DMS53 treated with DMSO at 0.1 percent for 48 hours (cell line): ENCODE measurements around the gene DPM1.

Experiments used
- DNase-seq: peaks from one replicate; lab custom pipeline; 2025; ENCODE audit not compliant: unreplicated experiment; lab: John Stamatoyannopoulos, UW

DPM1 gene

DNA sequence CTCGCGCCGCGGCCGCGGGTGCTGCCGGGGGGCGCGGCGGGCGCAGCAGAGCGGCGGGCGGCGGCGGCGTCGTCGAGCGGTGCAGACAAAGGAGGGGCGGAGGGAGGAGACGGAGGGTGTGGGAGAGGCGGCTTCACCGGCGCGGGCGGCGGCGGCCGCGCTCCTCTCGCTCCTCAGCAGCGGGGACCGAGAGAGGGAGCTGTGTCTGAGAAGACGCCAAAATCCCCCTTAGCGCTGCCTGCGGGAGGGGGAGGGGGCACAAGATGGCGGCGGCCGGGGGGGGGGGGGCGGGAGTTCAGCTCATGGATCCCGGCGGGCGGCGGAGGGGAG lies 27.4 kb downstream of the DPM1 start:
- DNase-seq, result no peak

DNA sequence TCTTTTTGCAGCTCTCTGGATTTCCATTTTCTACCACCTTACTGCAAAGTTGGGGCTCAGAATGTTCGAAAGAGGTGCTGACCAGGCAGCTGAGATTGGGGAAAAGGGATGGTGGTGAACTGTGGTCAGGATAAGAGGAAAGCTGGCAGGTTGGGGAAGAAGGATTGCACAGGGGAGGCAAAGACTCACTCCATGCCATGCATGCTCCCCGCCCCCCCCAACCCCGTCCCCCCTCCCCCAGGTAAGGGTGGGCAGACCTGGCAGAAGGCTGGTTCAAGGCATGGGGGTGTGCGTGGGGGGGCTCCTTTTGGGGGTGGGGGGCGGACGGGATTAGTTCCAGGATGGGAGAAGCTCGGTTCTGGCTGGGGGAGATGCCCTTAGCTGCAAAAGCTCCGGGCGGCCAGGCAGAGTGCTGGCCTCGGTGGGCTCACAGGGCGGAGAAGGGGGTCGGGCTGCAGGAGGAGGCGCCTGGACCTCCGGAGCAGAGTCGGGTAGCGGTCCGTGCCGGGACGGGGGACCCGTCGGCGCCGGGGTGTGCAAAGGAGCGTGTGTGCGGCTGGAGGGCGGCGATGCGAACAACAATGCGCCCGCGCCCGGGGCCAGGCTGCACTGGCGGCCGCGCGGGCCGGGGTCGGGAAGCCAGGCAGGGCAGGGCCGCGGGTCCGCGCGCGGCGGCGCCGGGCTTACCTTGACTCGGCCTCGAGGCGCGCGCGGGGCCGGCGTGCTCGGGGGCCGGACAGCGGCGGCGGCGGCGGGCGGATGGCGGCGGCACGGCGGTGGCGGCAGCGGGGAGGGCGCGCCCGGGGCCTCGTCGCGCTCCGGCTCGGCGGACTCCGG lies 28.0 kb downstream of the DPM1 start:
- DNase-seq, result no peak

DNA sequence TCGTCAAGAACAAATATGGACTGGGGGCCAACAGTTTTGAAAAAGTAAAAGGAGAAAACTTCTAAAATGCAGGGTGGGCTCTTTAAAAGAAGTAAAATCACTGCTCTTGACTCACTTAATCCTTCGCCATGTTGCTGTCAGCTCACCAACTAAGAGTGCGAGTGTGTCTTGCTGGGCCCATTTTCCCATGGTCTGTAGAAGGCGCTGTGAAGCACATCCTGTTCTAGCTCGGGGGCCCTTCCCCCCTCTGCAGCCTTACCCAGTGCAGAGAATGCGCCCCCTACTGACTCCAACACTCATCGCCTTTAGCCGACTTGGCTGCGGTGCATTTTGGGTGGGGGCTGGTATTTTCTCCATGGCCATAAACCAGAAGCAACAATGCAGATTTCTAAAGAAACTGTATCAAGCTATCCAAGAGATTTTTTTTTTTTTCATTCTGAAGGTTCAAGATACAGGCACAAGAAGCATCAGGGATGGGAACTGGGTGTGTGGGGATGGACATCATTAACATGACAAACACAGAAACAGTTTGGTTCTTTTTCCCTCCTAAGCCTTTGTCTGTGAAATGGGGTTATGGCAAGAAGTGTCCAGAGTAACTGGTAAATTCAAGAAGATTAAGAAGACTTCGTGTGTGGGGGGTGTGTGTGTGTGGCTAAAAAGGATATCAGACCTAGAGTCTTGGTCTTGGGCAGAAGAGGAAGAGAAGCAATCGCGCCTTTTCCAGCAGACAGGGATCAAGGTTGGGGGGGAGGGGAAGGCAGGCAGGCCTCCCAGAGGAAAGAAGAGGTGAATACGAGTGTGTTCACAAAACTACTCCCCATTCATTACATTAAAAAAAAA lies 28.8 kb downstream of the DPM1 start:
- DNase-seq, result peak; percentile 79

DNA sequence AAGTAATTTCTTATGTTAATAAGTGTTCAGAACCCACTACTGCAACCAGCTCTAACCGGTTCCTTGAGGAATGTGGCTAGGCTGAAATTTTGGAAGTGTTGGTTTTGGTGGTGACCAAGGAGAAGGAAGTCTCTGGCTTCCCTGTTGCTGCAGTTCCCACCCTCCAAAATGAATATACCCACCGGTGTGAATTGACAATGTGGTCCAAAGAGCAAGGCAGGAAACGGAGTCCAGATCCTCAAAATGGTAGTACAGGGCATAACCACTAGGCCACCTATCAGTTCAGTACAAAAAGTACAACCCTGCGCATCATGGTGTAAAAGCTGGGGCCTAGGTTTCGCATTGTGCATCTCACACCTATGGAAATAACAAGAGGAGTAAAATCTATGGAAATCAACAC lies 29.9 kb downstream of the DPM1 start:
- no peak for DNase-seq

DNA sequence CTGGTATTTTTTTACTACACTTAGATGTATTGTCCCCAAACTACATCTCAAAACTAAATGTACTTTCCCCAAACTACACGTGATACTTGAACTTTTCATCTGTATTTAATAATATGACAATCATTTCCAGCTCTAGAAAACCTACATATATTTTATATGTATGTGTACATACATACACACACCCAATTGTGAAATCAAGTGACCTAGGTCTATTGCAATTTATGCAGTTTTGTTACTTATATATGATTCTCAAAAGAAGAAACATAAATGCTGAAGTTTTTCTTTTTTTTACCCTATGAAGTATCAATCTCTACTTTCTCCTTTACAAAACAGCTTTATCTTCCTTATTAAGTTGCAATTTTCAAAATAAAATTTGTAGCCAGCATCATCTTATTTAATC lies 31.8 kb downstream of the DPM1 start:
- no peak for DNase-seq

DNA sequence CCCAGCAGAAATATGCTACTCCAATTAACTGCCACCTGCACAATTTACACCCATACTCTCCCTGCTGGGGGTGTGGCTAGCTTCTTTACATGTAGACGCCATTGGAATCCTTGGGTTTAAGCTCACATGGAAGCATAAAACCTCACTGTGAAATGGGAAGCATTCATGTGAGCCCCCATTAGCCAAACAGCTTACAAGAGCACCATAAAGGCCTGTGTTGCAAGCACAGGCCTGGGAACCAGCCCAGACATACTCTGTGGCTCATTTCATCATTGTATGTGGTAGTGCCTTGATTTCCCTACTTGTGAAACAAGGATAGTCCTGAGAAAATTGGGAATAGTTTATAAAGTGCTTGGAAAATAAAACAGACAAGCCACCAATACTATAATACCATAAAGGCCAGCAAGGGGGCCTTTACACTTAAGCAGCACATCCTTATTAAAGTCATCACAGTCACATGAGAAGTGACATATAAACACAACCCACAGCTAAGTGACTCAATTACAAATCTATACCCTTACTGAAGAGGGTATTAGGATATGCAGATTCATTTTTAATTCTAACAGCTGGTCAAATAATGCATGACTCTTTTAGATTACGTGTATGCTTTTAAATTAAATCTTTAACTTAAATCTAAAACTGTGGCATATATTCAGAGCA lies 33.9 kb downstream of the DPM1 start:
- no peak for DNase-seq

DNA sequence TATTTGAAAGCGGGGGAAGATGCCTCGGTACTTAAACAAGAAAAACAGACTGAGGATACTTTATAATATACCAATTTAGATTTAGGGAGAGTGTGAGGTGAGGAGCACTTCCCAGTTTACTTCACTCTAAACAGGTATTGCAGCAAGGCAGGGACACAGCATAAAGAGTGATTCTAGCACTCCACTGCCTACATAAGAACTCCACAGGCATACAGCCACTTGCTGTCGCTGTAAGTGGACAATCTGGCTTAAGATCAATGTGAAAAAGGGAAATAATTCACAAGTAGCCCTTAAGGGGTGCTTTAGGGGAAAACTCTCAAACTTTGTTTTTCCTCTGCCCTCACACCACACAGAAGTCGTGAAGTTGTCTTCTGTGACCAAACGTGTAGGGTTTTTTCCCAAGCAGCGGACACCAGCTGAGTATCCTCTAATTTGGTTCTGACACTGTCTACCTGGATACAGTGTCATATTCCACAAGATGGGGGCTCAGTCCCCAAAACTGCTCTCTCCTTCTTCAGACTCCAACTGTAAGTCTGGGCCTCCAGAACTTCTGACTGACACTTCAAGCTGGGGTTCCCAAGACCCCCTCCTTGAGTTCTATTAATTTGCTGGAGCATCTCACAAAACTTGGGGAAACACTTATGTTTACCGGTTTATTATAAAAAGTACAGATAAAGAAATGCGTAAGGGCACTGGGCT lies 36.4 kb downstream of the DPM1 start:
- no peak for DNase-seq

DNA sequence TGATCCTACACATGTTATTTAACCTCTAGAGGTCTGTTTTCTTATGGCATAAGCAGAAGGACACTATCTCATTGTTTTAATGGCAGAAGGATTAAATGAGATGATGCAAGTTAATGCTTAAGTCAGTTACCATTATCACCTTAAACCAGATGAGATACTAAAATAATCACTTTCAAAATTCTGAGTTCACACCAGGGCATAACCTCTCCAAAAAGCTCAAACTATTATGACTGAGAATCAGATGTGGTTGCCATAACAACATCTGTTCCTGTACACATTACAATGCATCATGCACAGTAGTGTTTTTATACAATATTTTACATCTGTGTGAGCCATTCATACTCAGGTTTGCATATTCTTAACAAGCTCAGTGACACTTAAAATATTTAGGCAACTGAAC lies 37.3 kb downstream of the DPM1 start:
- no peak for DNase-seq

DNA sequence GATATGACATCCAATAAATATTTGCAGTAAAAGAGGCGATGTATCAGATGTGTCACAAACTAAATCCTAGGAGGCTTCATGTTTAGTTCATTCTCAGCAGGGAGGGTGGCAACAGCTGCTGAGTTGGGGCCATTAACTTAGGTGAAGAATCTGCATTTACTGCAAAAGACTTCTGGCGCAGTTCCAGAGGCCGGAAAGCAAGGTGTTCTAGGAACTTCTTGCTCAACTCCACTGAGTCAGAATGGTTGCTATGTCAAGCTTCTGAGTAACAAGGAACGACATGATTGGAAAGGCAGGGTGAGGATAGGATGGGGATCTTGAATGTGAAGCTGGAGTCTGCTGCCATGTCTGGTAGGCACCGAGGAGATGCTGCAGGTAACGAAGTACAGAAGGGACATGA lies 38.8 kb downstream of the DPM1 start:
- no peak for DNase-seq

DNA sequence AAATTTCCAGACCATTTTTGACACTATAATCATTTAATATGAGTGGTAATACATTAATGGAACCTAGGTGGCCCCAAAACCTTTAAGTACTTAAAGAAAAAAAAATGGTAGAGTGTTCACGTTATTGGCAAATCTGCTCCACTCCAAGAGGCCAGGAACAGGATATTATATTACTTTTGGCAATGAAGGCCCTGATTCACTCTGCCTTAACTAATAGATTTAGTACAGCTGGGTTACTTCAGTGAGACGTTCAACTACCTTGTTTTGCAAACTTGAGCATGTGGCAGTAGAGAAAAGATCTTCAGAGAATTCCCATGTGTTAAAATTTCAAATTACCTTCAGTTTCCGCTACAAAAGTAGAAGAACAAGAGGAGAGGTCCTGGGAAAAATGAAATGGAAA lies 39.9 kb downstream of the DPM1 start:
- no peak for DNase-seq

DNA sequence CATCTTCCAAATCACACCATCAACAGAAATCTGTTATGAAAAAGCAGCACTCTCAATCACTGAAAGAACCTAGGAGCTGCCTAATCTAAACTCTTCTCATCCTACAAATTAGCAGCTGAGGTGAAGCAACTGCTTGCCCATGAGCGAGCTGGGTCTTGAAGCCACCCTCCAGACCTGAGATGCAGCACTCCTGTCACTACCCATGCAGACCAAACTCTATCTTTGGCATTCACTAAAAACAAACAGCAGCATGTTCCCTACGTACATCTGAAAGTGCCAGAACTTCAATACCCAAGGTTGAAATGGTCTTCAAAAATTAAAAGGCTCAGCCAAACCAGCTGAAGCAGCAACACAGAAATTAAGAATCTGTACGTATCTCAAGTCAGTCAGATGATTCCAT lies 41.4 kb downstream of the DPM1 start:
- DNase-seq, result no peak

DNA sequence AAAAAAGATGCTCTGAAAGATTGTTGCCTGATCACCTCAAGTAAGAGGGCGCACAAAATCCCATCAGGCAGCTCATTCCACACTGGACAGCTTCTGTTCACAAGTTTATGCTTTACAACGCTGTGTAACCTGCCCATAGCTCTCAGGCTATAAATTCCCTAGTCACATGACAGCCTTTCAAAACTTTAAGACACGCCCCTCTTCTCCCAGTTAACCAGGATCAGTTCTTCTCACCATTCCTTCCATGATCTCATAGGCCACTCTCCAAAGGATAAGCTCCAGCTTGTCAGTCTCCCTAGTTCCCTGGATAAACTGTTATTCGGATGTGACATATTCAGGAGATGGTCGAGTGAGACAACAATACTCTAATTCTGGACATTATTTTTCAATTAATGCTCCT lies 42.1 kb downstream of the DPM1 start:
- DNase-seq, result no peak

DNA sequence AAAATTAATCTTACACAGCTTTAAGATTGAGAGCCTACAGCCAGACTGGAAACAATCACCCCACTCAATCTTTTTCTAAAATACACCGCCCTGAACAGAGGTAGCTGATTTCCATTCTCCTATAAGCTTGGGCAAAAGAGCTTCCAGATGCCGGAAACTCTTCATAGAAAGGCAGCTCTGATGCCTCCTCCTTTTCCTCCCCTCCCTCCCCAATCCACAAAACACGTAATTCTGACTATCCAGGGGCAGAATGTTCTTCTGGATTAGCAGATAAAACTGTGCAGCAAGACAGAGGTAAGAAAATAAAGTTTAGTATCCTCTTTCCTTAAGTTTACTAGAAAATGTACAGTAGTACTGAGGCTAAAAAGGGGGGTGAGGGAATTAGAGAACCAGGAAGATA lies 42.9 kb downstream of the DPM1 start:
- DNase-seq, result no peak

DNA sequence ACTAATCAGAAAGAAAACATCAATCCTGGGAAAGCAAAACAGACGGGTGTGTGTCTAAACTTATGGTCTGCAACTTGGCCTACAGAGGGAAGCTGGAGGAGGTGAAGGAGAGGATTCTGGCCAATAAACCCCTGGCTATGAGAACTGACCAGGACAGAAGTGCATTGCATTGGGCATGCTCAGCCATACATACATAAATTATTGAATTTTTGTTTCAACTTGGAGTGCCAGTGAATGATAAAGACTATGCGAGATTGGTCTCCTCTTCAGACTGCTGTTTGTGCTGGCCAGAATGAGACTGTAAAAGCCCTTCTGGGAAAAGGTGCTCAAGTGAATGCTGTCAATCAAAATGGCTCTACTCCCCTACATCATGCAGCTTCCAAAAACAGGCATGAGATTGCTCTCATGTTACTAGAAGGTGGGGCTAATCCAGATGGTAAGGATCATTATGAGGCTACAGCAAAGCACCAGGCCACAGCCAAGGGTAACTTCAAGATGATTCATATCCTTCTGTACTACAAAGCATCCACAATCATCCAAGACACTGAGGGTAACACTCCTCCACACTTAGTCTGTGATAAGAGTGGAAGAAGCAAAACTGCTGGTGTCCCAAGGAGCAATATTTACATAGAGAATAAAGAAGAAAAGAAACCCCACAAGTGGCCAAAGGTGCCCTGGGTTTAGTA lies 44.5 kb downstream of the DPM1 start:
- DNase-seq, result no peak

DNA sequence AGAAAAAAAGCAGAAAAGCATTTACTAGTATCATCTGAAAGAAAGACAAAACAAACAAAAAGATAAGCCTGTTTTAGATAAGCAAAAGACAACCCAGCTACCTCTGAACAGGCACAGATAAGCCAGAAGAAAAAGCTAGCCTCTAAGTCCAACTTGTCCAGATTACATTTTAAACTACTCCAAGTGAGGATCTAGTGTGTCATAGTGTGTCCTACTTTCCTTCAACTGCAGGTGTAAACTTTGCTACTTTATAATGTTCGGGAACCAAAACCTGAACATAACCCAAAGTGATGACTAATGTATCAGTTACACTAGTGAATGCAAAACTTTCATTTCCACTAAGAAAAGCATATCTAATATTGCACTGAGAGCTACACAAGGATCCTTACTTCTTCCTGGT lies 46.6 kb downstream of the DPM1 start:
- no peak for DNase-seq

DNA sequence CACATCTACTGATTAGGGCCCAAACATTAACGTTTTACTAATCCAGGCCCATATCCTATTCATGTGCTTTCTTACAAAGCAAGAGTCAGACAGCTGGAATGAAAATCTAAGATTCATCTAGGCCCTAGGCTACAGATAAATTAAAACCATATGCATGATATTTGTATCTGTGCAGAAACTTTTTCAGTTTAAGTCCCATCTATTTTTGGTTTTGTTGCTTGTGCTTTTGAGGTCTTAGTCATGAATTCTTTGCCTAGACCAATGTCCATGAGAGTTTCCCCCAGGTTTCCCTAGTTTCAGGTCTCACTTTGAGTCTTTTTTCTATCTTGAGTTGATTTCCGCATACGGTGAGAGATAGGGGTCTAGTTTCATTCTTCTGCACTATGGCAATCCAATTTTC lies 47.3 kb downstream of the DPM1 start:
- no peak for DNase-seq

DNA sequence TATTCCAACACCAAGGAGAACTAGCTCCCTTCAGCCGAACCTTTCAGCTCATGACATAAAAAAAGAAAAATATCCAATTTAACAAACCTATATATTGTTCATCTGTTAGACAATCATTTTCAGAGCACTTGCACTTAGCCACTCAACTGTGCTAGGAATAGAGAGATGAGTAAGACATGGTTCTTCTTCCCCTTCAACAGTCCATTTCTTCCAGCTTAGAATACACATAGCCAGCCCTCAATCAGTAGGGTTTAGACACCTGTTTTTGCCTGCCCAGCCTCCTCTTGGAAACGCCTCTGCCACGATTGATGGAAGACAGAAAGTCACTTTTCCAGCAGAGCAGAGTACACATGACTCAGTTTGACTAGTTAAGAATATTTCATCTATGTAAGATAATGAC lies 48.9 kb downstream of the DPM1 start:
- no peak for DNase-seq

DNA sequence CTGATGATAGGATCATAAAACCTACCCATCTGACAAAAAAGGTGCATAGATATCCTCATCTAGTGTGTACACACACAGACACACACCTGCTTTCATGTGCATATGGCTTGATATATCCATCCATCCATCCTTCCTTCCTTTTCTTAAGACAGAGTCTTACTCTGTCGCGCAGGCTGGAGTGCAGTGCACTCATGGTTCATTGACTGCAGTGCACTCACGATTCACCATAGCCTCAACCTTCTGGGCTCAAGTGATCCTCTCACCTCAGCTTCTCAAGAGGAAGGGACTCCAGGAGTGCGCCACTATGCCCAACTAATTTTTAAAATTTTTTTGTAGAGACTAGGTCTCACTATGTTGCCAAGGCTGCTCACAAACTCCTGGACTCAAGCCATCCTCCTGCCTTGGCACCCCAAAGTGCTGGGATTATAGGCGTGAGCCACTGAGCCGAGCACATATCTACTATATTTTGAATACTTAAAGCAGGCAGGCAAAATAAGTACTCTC lies 54.2 kb downstream of the DPM1 start:
- no peak for DNase-seq

DNA sequence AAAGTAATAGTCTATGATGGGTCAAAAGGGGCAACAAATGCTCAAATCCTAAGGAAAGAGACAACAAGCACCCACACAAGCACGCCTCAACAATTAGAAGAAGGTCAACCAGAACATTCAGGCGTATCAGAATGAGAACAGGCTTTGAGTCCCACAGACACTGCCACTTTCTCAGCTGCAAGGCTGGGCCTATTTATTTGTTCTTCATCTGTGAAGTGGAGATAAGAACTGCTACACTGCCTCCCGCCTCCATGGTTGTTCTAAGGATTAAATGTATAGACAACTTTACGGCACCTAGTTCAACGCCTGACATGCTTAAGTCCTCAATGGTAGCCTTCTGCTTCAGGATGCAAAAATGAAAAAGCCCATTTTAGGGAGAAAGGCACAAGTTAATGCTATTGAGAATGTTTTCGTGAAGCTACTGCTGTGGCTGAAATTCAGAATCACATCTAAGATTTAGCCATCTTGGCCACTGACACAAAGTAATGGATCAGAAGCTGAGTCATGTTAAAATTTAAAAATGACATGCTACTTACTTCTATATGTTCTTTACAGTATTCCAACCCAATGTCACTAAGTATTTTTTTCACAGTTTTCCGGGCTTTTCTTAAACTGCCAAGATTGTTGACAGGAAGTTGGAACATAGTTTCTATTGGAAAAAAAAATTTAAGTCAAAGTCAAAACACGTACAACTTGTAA lies 54.8 kb downstream of the DPM1 start:
- no peak for DNase-seq

DNA sequence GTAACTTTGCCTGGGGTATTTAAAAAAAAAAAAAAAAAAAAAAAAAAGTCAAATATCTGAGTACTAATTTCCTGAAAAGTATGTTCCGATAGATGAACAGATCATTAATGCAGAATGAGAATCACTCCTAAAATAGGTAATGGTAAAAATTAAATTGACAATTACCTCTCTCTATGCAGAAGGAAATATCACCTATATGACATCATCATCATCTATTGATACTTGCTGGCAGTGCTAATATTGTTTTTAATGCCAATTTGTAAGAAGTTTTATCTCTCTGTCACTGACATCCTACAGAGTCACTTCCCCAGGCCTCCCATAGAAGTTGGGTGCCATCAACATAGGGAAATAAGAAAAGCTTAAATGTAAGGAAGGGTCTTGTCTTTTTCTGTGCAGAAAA lies 57.0 kb downstream of the DPM1 start:
- no peak for DNase-seq
